T-helper 17 cell (primary cell): ENCODE results near the gene RPL4. TPM values are rescaled to one million over a fixed set of nuclear protein-coding genes. Genes with fewer than 3 reads are reported as not detected.
A peak's percentile ranks its signal among the peaks of the same experiment; 100 is the strongest.
"Not testable (repeated sequence)": the region's sequence is repeated elsewhere in the genome, so short reads cannot be mapped to it uniquely, and the experiment has no call there.

ENCODE experiments used
- ATAC-seq: fragments of 150-1000 bp; cut with Tn5 transposase; 2 replicates; pipeline ENCODE4 v1.10.0; 2021; ENCODE audit warnings: mild to moderate bottlenecking, moderate library complexity
- DNase-seq, 3 donors: peaks; one replicate each; pipeline versions ENCODE4 v3.0.0 to v3.0.0-alpha.2; 2020 to 2021
- H3K9me3 ChIP-seq: one replicate; pipeline ENCODE4 v1.7.0; 2013; ENCODE audit warnings: low read length, mild to moderate bottlenecking; ENCODE audit not compliant: control insufficient read depth, poor library complexity, severe bottlenecking
- H3K27ac Mint-ChIP-seq: one replicate; pipeline ENCODE4 v1.8.0; 2022; ENCODE audit warnings: mild to moderate bottlenecking, moderate library complexity, mixed read lengths
- H3K27me3 Mint-ChIP-seq: one replicate; pipeline ENCODE4 v1.8.0; 2022; ENCODE audit warnings: mixed read lengths
- H3K36me3 Mint-ChIP-seq: one replicate; pipeline ENCODE4 v1.8.0; 2022; ENCODE audit warnings: low read depth, mixed read lengths
- H3K4me1 Mint-ChIP-seq: one replicate; pipeline ENCODE4 v1.8.0; 2022; ENCODE audit warnings: mild to moderate bottlenecking, mixed read lengths
- H3K4me3 Mint-ChIP-seq: one replicate; pipeline ENCODE4 v1.8.0; 2022; ENCODE audit warnings: mild to moderate bottlenecking, moderate library complexity, mixed read lengths
- total RNA-seq, 4 donors: library from RNA in 2 of 4; stranded (reverse) in 2 of 4; gene quantifications; one replicate each; pipeline ENCODE4 v1.2.3 and lab custom pipeline; 2022 to 2026

Gene RPL4
- total RNA-seq, 2 donors from 2014 or later = 3,651 to 3,689 TPM

DNA sequence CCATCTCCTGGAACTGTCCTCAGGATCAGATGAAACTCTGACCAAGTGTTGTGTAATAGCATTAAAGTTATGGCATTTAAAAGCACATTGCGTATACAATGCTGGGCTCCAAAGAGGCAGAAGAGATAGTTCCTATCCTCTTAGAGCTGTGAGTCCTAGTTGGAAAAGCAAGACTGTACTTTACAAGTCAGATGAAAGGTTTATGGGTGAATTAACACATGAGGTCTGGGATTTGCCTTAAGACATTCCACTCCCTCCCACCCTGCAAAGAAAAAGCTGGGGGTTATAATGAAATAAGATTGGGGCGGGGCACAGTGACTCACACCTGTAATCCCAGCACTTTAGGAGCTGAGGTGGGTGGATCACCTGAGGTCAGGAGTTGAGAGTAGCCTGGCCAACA, 42.7 kb downstream of the RPL4 start:
- peaks cover 12% of the 10 kb centered on the region for H3K4me1 Mint-ChIP-seq
- H3K36me3 Mint-ChIP-seq = peaks cover 11% of the 10 kb centered on the region
- ATAC-seq (no peak), DNase-seq (no peak)
- no peaks in the 10 kb centered on the region for H3K9me3 ChIP-seq
- H3K27ac Mint-ChIP-seq = no peak overlapping the region
- H3K27me3 Mint-ChIP-seq = no peaks in the 10 kb centered on the region
- no peak overlapping the region for H3K4me3 Mint-ChIP-seq

DNA sequence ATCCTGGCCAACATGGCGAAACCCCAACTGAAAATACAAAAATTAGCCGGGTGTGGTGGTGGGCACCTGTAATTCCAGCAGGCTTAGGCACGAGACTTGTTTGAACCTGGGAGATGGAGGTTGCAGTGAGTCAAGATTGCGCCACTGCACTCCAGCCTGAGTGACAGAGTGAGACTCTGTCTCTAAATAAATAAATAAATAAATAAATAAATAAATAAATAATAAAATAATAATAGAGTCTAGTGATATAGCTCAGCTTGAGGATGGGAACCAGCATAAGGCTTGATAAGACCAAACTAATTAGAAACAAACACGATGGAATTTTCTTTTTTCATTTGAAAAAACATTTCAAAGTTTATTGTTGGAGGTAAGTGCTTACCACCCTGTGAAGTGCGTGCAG, 43.4 kb downstream of the RPL4 start:
- not testable (repeated sequence) for H3K9me3 ChIP-seq, H3K27me3 Mint-ChIP-seq, H3K4me3 Mint-ChIP-seq, ATAC-seq, DNase-seq, H3K27ac Mint-ChIP-seq
- peaks cover 12% of the 10 kb centered on the region for H3K4me1 Mint-ChIP-seq
- H3K36me3 Mint-ChIP-seq = peaks cover 11% of the 10 kb centered on the region

DNA sequence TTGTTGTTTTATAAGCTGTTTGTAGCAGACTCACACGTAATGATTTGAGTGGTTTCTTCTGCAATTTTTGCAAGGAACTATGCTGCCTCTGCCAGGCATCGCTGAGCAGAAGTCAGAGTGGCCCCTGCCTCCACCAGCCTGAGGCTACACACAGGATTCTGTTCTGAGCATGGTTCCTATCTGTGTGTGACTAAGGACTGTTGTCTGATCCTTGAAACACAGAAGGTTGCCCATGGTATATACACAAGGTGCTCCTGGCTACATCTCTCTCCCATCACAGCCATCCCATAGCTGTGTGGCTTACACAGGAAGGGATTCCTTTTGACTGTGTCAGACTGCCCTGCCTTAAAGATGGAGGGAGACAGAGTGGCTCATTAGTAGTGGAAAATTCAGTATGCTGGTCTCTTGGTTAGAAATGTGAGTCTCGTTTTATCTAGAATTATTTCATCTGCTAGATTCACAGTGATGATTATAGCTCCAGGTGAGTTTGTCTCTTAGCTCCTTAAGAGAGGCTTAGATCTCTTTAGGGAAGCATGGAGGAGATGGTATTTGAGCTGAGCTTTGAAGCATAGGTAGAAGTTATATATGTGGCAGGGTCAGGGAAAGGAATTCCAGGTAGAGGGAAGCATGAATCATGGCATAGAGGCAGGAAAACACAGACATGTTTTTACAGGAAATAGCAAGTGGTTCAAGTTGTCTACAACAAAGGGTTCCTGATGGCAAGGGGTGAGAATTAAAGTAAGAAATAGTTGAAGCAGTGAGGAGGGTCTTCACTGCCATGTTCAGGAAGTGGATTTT, 44.6 kb downstream of the RPL4 start:
- ATAC-seq (no peak), DNase-seq (no peak)

GRCh38 chr15:66456211-66456610, 48.4 kb downstream of the RPL4 start:
- H3K27ac Mint-ChIP-seq = peak overlapping the region; percentile 41
- no peak for ATAC-seq
- peaks cover 7% of the 10 kb centered on the region for H3K36me3 Mint-ChIP-seq

More for the DNA sequence above, 44.6 kb downstream of the RPL4 start:
- Mint-ChIP-seq H3K4me3 (no peak overlapping the region), H3K4me1 (peaks cover 15% of the 10 kb centered on the region), H3K27me3 (no peaks in the 10 kb centered on the region), H3K36me3 (peaks cover 11% of the 10 kb centered on the region), H3K27ac (peak overlapping the region; percentile 81)
- H3K9me3 ChIP-seq = no peaks in the 10 kb centered on the region

DNA sequence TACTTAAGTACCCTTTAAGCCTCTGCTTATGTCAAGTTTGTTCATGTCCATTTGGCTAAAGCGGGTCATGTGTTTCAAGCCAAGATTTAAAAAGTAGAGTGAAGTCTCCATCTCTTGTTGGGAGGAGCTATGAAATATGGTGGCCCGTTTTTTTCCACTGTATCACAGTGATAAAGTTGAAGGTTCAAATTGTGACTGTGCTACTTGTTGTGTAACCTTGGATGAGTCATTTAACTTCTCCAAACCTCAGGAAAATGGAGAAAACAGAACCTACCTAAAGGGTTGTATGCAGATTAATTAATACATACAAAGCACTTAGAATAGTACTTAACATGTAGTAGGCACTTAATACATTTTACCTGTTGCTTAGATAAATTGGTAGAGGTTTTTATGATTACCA, 50.5 kb downstream of the RPL4 start:
- Mint-ChIP-seq H3K27me3 (no peaks in the 10 kb centered on the region), H3K36me3 (no peaks in the 10 kb centered on the region), H3K27ac (peak overlapping the region; percentile 24), H3K4me3 (no peak overlapping the region), H3K4me1 (peaks cover 6% of the 10 kb centered on the region)
- ATAC-seq = no peak
- no peaks in the 10 kb centered on the region for H3K9me3 ChIP-seq
- DNase-seq = no peak

More at GRCh38 chr15:66456211-66456610, 48.4 kb downstream of the RPL4 start:
- H3K9me3 ChIP-seq = no peaks in the 10 kb centered on the region
- DNase-seq = no peak
- Mint-ChIP-seq H3K27me3 (no peaks in the 10 kb centered on the region), H3K4me1 (peaks cover 14% of the 10 kb centered on the region), H3K4me3 (no peak overlapping the region)

GRCh38 chr15:66452971-66453580, 51.6 kb downstream of the RPL4 start:
- peaks cover 2% of the 10 kb centered on the region for H3K36me3 Mint-ChIP-seq
- H3K27ac Mint-ChIP-seq = peak overlapping the region; percentile 24
- no peak overlapping the region for H3K4me3 Mint-ChIP-seq
- peaks cover 8% of the 10 kb centered on the region for H3K4me1 Mint-ChIP-seq
- ATAC-seq = no peak
- DNase-seq = no peak
- no peaks in the 10 kb centered on the region for H3K27me3 Mint-ChIP-seq
- no peaks in the 10 kb centered on the region for H3K9me3 ChIP-seq

- peaks cover 3% of the 10 kb centered on the region for H3K36me3 Mint-ChIP-seq
- peaks cover 8% of the 10 kb centered on the region for H3K4me1 Mint-ChIP-seq
- H3K27ac Mint-ChIP-seq = no peak overlapping the region
- H3K27me3 Mint-ChIP-seq = no peaks in the 10 kb centered on the region
- no peaks in the 10 kb centered on the region for H3K9me3 ChIP-seq
- no peak for ATAC-seq
- H3K4me3 Mint-ChIP-seq = no peak overlapping the region
- no peak for DNase-seq
These were observed 52.2 kb downstream of the RPL4 start for GRCh38 chr15:66452420-66452819.

Other genes starting within 250 kb of the RPL4 start
- gene DIS3L, start 211.3 kb downstream of the RPL4 start, total RNA-seq = 10 to 100 TPM; 22.1 to 22.3 TPM
- 1 to 10 TPM; 2.9 to 4.2 TPM for gene TIPIN, start 148.2 kb downstream of the RPL4 start, total RNA-seq
- 10 to 100 TPM; 39.2 to 57.3 TPM for gene MAP2K1, start 117.9 kb downstream of the RPL4 start, total RNA-seq
- 10 to 100 TPM; 15.1 to 20.5 TPM for gene SNAPC5, start 7.1 kb downstream of the RPL4 start, total RNA-seq
- 10 to 100 TPM in 1 of 2 donors, 1 to 10 TPM in 1; 5.6 to 10.5 TPM for gene ZWILCH, start 471 bp upstream of the RPL4 start, total RNA-seq
- not detected for gene LCTL, start 61.1 kb upstream of the RPL4 start, total RNA-seq
- under 1 TPM in 1 of 2 donors, not detected in 1; 0.10 TPM for gene SMAD6, start 197.4 kb upstream of the RPL4 start, total RNA-seq